OCI-LY7 (cell line): Measurements from ENCODE around the gene CTSL.

Experiments
- EZH2phosphoT487 ChIP-seq: fragments of 200-600 bp; sonication (generic); IDR thresholded peaks from 2 replicates; pipeline ENCODE4 v1.6.1; 2018; ENCODE audit warnings: low read depth, borderline replicate concordance, mild to moderate bottlenecking, mixed run types, antibody characterized with exemption, low read length, moderate library complexity, mixed read lengths
- TF ChIP-seq, protein P1 (sequence below): fragments of 200-600 bp; sonication (generic); conservative IDR thresholded peaks from 2 replicates; pipeline ENCODE4 v1.5.1; 2014; ENCODE audit warnings: mild to moderate bottlenecking, antibody characterized with exemption, low read length, moderate library complexity, mixed read lengths

DNA sequence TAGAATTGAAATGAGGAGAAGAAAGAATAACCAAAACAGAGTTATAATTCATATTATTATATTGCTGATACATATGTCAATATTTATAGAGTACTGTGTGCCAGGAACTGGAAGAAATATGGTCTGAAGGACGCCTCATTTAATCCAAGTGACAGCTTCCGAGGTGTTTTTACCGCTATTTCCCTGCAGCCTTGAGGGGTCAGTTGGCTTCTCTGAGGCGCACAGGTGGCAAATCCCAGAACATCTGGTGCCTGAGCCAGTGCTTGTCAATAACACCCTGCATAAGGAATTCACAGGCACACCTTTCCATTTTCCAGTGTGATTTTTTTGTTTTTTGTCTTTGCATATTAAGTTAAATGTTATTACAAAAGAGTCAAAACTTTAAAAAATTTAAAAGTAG, 43.3 kb upstream of the CTSL start:
- TF ChIP-seq, protein P1, sequence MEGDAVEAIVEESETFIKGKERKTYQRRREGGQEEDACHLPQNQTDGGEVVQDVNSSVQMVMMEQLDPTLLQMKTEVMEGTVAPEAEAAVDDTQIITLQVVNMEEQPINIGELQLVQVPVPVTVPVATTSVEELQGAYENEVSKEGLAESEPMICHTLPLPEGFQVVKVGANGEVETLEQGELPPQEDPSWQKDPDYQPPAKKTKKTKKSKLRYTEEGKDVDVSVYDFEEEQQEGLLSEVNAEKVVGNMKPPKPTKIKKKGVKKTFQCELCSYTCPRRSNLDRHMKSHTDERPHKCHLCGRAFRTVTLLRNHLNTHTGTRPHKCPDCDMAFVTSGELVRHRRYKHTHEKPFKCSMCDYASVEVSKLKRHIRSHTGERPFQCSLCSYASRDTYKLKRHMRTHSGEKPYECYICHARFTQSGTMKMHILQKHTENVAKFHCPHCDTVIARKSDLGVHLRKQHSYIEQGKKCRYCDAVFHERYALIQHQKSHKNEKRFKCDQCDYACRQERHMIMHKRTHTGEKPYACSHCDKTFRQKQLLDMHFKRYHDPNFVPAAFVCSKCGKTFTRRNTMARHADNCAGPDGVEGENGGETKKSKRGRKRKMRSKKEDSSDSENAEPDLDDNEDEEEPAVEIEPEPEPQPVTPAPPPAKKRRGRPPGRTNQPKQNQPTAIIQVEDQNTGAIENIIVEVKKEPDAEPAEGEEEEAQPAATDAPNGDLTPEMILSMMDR: no peak
- TF ChIP-seq EZH2phosphoT487: no peak
